ENCODE data around the gene PDE8B. TPM values are rescaled to one million over a fixed set of nuclear protein-coding genes. Genes with fewer than 3 reads are reported as not detected.
"Not testable (repeated sequence)": the region's sequence is repeated elsewhere in the genome, so short reads cannot be mapped to it uniquely, and the experiment has no call there.

The PDE8B gene
- total RNA-seq, 1 experiment from 2014 or later: 0.11 TPM

GRCh38 chr5:77359231-77359630 lies 148.8 kb downstream of the PDE8B start:
- no peak for DNase-seq (ENCODE audit: low read depth)

- no peak for DNase-seq (ENCODE audit: low read depth)
These were observed 149.9 kb downstream of the PDE8B start for GRCh38 chr5:77360381-77360780.

- DNase-seq (ENCODE audit: low read depth): no peak
These were observed 150.5 kb downstream of the PDE8B start for GRCh38 chr5:77360973-77361372.

- no peak for DNase-seq (ENCODE audit: low read depth)
These were observed 156.4 kb downstream of the PDE8B start for GRCh38 chr5:77366717-77367500.

GRCh38 chr5:77367741-77368140 lies 157.3 kb downstream of the PDE8B start:
- peak; percentile 15 for DNase-seq (ENCODE audit: low read depth)

- DNase-seq (ENCODE audit: low read depth): no peak
These were observed 157.9 kb downstream of the PDE8B start for GRCh38 chr5:77368367-77368766.

GRCh38 chr5:77369566-77369965 lies 159.1 kb downstream of the PDE8B start:
- no peak for DNase-seq (ENCODE audit: low read depth)

GRCh38 chr5:77374686-77375085 lies 164.2 kb downstream of the PDE8B start:
- no peak for DNase-seq (ENCODE audit: low read depth)

GRCh38 chr5:77376609-77377300 lies 166.3 kb downstream of the PDE8B start:
- no peak for DNase-seq (ENCODE audit: low read depth)

GRCh38 chr5:77379558-77380061 lies 169.1 kb downstream of the PDE8B start:
- no peak for DNase-seq (ENCODE audit: low read depth)

- DNase-seq (ENCODE audit: low read depth): no peak
These were observed 170.2 kb downstream of the PDE8B start for GRCh38 chr5:77380636-77381035.

GRCh38 chr5:77383336-77383735 lies 172.9 kb downstream of the PDE8B start:
- not testable (repeated sequence) for DNase-seq (ENCODE audit: low read depth)

GRCh38 chr5:77386340-77386739 lies 175.9 kb downstream of the PDE8B start:
- not testable (repeated sequence) for DNase-seq (ENCODE audit: low read depth)

- no peak for DNase-seq (ENCODE audit: low read depth)
These were observed 179.3 kb downstream of the PDE8B start for GRCh38 chr5:77389746-77390145.

GRCh38 chr5:77390221-77390620 lies 179.7 kb downstream of the PDE8B start:
- no peak for DNase-seq (ENCODE audit: low read depth)

- peak; percentile 39 for DNase-seq (ENCODE audit: low read depth)
These were observed 180.3 kb downstream of the PDE8B start for GRCh38 chr5:77390795-77391194.

GRCh38 chr5:77391240-77391765 lies 180.8 kb downstream of the PDE8B start:
- DNase-seq (ENCODE audit: low read depth): no peak

GRCh38 chr5:77394064-77394715 lies 183.7 kb downstream of the PDE8B start:
- DNase-seq (ENCODE audit: low read depth): no peak

GRCh38 chr5:77396017-77396416 lies 185.5 kb downstream of the PDE8B start:
- no peak for DNase-seq (ENCODE audit: low read depth)

- DNase-seq (ENCODE audit: low read depth): no peak
These were observed 187.3 kb downstream of the PDE8B start for GRCh38 chr5:77397686-77398292.

- DNase-seq (ENCODE audit: low read depth): no peak
These were observed 188.0 kb downstream of the PDE8B start for GRCh38 chr5:77398458-77398857.

- DNase-seq (ENCODE audit: low read depth): no peak
These were observed 188.4 kb downstream of the PDE8B start for GRCh38 chr5:77398896-77399295.

Measured in LHCN-M2 (cell line).